NT2/D1 (cell line): Measurements from ENCODE around the gene AP2A2.

ENCODE experiments used
- YY1 ChIP-seq: IDR thresholded peaks from 2 replicates; pipeline ENCODE4 v1.6.1; 2011; ENCODE audit not compliant: insufficient read length, insufficient read depth
- ZNF274 ChIP-seq: IDR thresholded peaks from 2 replicates; pipeline ENCODE4 v1.6.1; 2011; ENCODE audit warnings: mild to moderate bottlenecking, low read depth, low read length

DNA sequence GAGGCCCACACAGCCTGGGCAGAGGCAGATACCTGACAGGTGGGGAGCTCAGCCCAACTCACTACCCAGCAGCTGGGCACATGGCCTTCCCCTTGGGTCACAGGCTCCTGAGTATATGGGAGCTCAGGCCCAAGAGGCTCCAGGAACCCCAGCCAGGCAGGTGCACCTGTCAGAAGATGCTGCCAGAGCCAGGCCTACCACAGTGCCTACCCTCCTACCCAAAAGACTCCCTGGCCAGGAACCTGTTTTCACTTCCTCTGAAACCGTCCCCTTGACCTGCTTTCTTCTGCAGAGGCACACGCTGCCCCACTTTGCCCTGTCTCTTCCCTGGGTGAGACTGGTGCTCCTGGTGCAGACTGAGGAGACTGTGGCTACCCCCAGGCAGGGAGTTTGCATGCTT, 18.0 kb upstream of the AP2A2 start:
- no peak for TF ChIP-seq ZNF274
- TF ChIP-seq YY1, result no peak
